ENCODE results near the gene PCGF2. TPM values are rescaled to one million over a fixed set of nuclear protein-coding genes. Genes with fewer than 3 reads are reported as not detected.

The PCGF2 gene
- total and polyA plus RNA-seq, 9 of the 15 experiments (the other 6 are each of a cell fraction or from before 2014, with no cell fraction given), result 1.3 to 33.4 (median 7.0) TPM

- TF ChIP-seq SAFB (IDR thresholded peaks at IDR 0.05; ENCODE audit: borderline replicate concordance, low read depth, low read length), result no peak
- no peak for TF ChIP-seq IFI16 (CRISPR knock-in tag; IDR thresholded peaks at IDR 0.05)
- no peak for TF ChIP-seq ZNF324 (CRISPR knock-in tag; IDR thresholded peaks at IDR 0.05)
- peak; percentile 73; the same call in 1 of the 2 replicates for TF ChIP-seq HMGXB4 (CRISPR knock-in tag; IDR thresholded peaks at IDR 0.05)
- no peak for TF ChIP-seq FOSL1 (tag; conservative IDR thresholded peaks at IDR 0.05)
- TF ChIP-seq SREBF2 (CRISPR knock-in tag; IDR thresholded peaks at IDR 0.05), result no peak
- TF ChIP-seq HOMEZ (CRISPR knock-in tag; IDR thresholded peaks at IDR 0.05), result no peak
- TF ChIP-seq ZNF3 (CRISPR knock-in tag; IDR thresholded peaks at IDR 0.05), result no peak
- TF ChIP-seq COPS2 (conservative IDR thresholded peaks at IDR 0.05), result no peak
- no peak for TF ChIP-seq HES1 (IDR thresholded peaks at IDR 0.05; ENCODE audit: low read depth)
- TF ChIP-seq ZNF780A (CRISPR knock-in tag; IDR thresholded peaks at IDR 0.05), result no peak
- no peak; a peak in 1 of 4 replicates for TF ChIP-seq TBL1XR1 (IDR thresholded peaks at IDR 0.05; ENCODE audit: low read length in 2 of 2)
- no peak for TF ChIP-seq BCLAF1 (IDR thresholded peaks at IDR 0.05; ENCODE audit: borderline replicate concordance in 1 of 2, control insufficient read depth in 1 of 2, low read depth in 2 of 2, low read length in 1 of 2)
- TF ChIP-seq, protein P1, sequence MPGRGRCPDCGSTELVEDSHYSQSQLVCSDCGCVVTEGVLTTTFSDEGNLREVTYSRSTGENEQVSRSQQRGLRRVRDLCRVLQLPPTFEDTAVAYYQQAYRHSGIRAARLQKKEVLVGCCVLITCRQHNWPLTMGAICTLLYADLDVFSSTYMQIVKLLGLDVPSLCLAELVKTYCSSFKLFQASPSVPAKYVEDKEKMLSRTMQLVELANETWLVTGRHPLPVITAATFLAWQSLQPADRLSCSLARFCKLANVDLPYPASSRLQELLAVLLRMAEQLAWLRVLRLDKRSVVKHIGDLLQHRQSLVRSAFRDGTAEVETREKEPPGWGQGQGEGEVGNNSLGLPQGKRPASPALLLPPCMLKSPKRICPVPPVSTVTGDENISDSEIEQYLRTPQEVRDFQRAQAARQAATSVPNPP (IDR thresholded peaks at IDR 0.05; ENCODE audit: borderline replicate concordance, insufficient read depth, insufficient read length), result no peak
- TF ChIP-seq BHLHE40 (IDR thresholded peaks at IDR 0.05; ENCODE audit: low read length), result peak; percentile 57; the same call in 1 of the 2 replicates
- TF ChIP-seq CC2D1A (IDR thresholded peaks at IDR 0.05), result no peak
- TF ChIP-seq RHOXF2B (CRISPR knock-in tag; conservative IDR thresholded peaks at IDR 0.05), result no peak
- no peak for TF ChIP-seq CBX5 (IDR thresholded peaks at IDR 0.05; ENCODE audit: borderline replicate concordance, low read depth)
- peak; percentile 78; the same call in 1 of the 2 replicates for TF ChIP-seq CBX1 (IDR thresholded peaks at IDR 0.05; ENCODE audit: low read depth)
Measured at GRCh38 chr17:38702166-38702915, 45.8 kb downstream of the PCGF2 start (continued).

Data from K562 (cell line).